ENCODE results near the gene C16orf86. TPM values are rescaled to one million over a fixed set of nuclear protein-coding genes. Genes with fewer than 3 reads are reported as not detected.

C16orf86 gene
- total and polyA plus RNA-seq, 2 of the 8 experiments (the other 6 are each of a cell fraction or from before 2014, with no cell fraction given), result 1.4 to 2.3 TPM

GRCh38 chr16:67636713-67637112 lies 29.9 kb upstream of the C16orf86 start:
- no peak overlapping the region for H2AK5ac ChIP-seq (ENCODE audit: low read depth, low read length)
- no peak overlapping the region for H3K4me2 ChIP-seq (ENCODE audit: insufficient read depth in 1 of 2, low read depth in 2 of 2, low read length in 2 of 2)

More at GRCh38 chr16:67636713-67637112, 29.9 kb upstream of the C16orf86 start:
- Histone ChIP-seq H3K14ac (ENCODE audit: insufficient read length) (no peak overlapping the region), H2BK12ac (ENCODE audit: low read depth, low read length) (no peak overlapping the region), H3K18ac (ENCODE audit: extremely low read depth, low read length) (no peak overlapping the region), H3K4me3 (ENCODE audit: extremely low read depth in 1 of 4, insufficient read depth in 2 of 4, low read depth in 3 of 4, low read length in 4 of 4) (no peak overlapping the region), H2AFZ (ENCODE audit: low read length) (no peak overlapping the region), H4K5ac (ENCODE audit: insufficient read length, low read depth, low read length) (no peak overlapping the region), H3K4me1 (replicated peaks in 1 of 4; ENCODE audit: control insufficient read depth in 3 of 4, insufficient read depth in 4 of 4, low read length in 3 of 4) (no peaks in the 10 kb centered on the region), H3K9ac (replicated peaks in 1 of 4; ENCODE audit: extremely low read depth in 1 of 4, low read depth in 3 of 4, low read length in 3 of 4) (no peak overlapping the region), H3K23ac (ENCODE audit: insufficient read length) (no peak overlapping the region), H4K8ac (ENCODE audit: extremely low read depth, insufficient read depth, low read length) (no peak overlapping the region; the same call in 1 of the 2 replicates), H3K27ac (ENCODE audit: low read depth, low read length) (no peak overlapping the region), H3K9me3 (ENCODE audit: insufficient read depth in 2 of 2, low read depth in 1 of 2, low read length in 1 of 2) (no peaks in the 10 kb centered on the region), H2BK20ac (ENCODE audit: low read length) (no peak overlapping the region), H3K4ac (replicated peaks; ENCODE audit: insufficient read length, low read depth, low read length) (no peak overlapping the region), H2BK5ac (ENCODE audit: low read depth, low read length) (no peak overlapping the region), H3K36me3 (ENCODE audit: control insufficient read depth in 2 of 4, insufficient read depth in 4 of 4, low read length in 3 of 4) (peaks cover 9 to 48% (median 33%) of the 10 kb centered on the region in 4 experiments), H3K27me3 (replicated peaks in 1 of 4; ENCODE audit: control insufficient read depth in 3 of 4, extremely low read depth in 1 of 4, insufficient read depth in 3 of 4, low read length in 3 of 4) (no peaks in the 10 kb centered on the region), H3K23me2 (ENCODE audit: low read depth, low read length) (no peaks in the 10 kb centered on the region), H2BK15ac (ENCODE audit: low read length) (no peak overlapping the region), H4K20me1 (replicated peaks in 1 of 2; ENCODE audit: control insufficient read depth in 1 of 2, insufficient read depth in 2 of 2, low read length in 2 of 2) (peaks cover 0 to 7% of the 10 kb centered on the region in 2 experiments), H4K91ac (replicated peaks; ENCODE audit: insufficient read length, low read length) (no peak overlapping the region), H2BK120ac (replicated peaks; ENCODE audit: low read depth, low read length) (no peak overlapping the region), H3K79me1 (ENCODE audit: low read depth, low read length) (no peaks in the 10 kb centered on the region), H3K79me2 (ENCODE audit: control insufficient read depth in 1 of 2, insufficient read depth in 2 of 2, low read length in 2 of 2) (no peaks in the 10 kb centered on the region), H3K56ac (replicated peaks; ENCODE audit: insufficient read length, low read depth, low read length) (no peak overlapping the region)
- WGBS, 2 experiments (ENCODE audit: extremely low coverage in 1 of 2, insufficient coverage in 1 of 2, insufficient read length in 1 of 2, insufficient replicate concordance in 2 of 2, low coverage in 1 of 2, low lambda C conversion rate in 2 of 2, missing lambda C conversion rate in 1 of 2), result 91% methylated on average over 8 of the region's 8 CpGs; no CpG with 5 or more reads in 1 of the 2 experiments
- TF ChIP-seq SIX5 (IDR thresholded peaks at IDR 0.05; ENCODE audit: low read depth, low read length) (no peak), CREB1 (IDR thresholded peaks at IDR 0.05) (no peak), E2F6 (IDR thresholded peaks at IDR 0.05) (no peak)
- POLR2A ChIA-PET (ENCODE audit: partially characterized antibody), result interaction anchor here (1.6 kb wide), 1 partner anchor 10 kb away, joined by 5 read pairs; no protein-coding TSS in a partner anchor
- FAIRE-seq (no peak), DNase-seq (ENCODE audit: low read depth in 1 of 2, low spot score in 2 of 2) (no peak)
- CTCF ChIA-PET (ENCODE audit: partially characterized antibody), result interaction anchor here (2.1 to 18.0 kb wide), 3 partner anchors 12 to 26 kb away, joined by 5 to 202 read pairs (median 15); partner anchors contain the start of genes ACD, C16orf86, ENKD1 and PARD6A

All from H1 (cell line).